Loucy (cell line): ENCODE measurements around the gene CRYL1.

Experiments
- H2AFZ ChIP-seq: fragments of 200-600 bp; sonication (generic); 2 replicates; pipeline ENCODE4 v1.6.0; 2016; ENCODE audit warnings: antibody characterized with exemption, mild to moderate bottlenecking, low read length, moderate library complexity
- H3F3A ChIP-seq: fragments of 200-600 bp; 2 replicates; pipeline ENCODE4 v1.6.0; 2016; ENCODE audit warnings: antibody characterized with exemption, low read depth, mild to moderate bottlenecking
- H3K27me3 ChIP-seq: fragments of 200-600 bp; sonication (generic); 2 replicates; pipeline ENCODE4 v1.6.1; 2014; ENCODE audit warnings: low read length, mild to moderate bottlenecking; ENCODE audit not compliant: insufficient read depth, poor library complexity, severe bottlenecking
- H3K36me3 ChIP-seq: fragments of 200-600 bp; sonication (generic); 2 replicates; pipeline ENCODE4 v1.6.1; 2016; ENCODE audit warnings: low read length; ENCODE audit not compliant: insufficient read depth
- H3K4me1 ChIP-seq: fragments of 200-600 bp; sonication (generic); 2 replicates; pipeline ENCODE4 v1.5.1; 2014; ENCODE audit warnings: low read length, mild to moderate bottlenecking; ENCODE audit not compliant: insufficient read depth, poor library complexity, severe bottlenecking
- H3K4me2 ChIP-seq: fragments of 200-600 bp; sonication (generic); 2 replicates; pipeline ENCODE4 v1.6.0; 2014; ENCODE audit warnings: antibody characterized with exemption, low read length, low read depth, mild to moderate bottlenecking; ENCODE audit not compliant: poor library complexity, severe bottlenecking
- H3K4me3 ChIP-seq: fragments of 200-600 bp; sonication (generic); 2 replicates; pipeline ENCODE4 v1.5.1; 2014; ENCODE audit warnings: low read length, mild to moderate bottlenecking, mixed read lengths; ENCODE audit not compliant: poor library complexity, severe bottlenecking
- H3K79me2 ChIP-seq: fragments of 200-600 bp; sonication (generic); 2 replicates; pipeline ENCODE4 v1.6.1; 2014; ENCODE audit warnings: low read length; ENCODE audit not compliant: insufficient read depth
- H3K9ac ChIP-seq: fragments of 200-600 bp; sonication (generic); 2 replicates; pipeline ENCODE4 v1.6.0; 2014; ENCODE audit warnings: mild to moderate bottlenecking, low read depth, low read length, moderate library complexity; ENCODE audit not compliant: poor library complexity, severe bottlenecking
- H3K9me2 ChIP-seq: fragments of 200-600 bp; sonication (generic); replicated peaks from 2 replicates; pipeline ENCODE4 v1.6.1; 2016; ENCODE audit warnings: low read depth, low read length, mixed read lengths
- H3K9me3 ChIP-seq: fragments of 200-600 bp; sonication (generic); 2 replicates; pipeline ENCODE4 v1.6.1; 2014; ENCODE audit warnings: mild to moderate bottlenecking, antibody characterized with exemption, low read length, low read depth; ENCODE audit not compliant: insufficient read depth
- H4K20me1 ChIP-seq: fragments of 200-600 bp; sonication (generic); 2 replicates; pipeline ENCODE4 v1.6.0; 2014; ENCODE audit warnings: antibody characterized with exemption, low read length, mild to moderate bottlenecking; ENCODE audit not compliant: insufficient read depth, poor library complexity, severe bottlenecking
- CTCF ChIP-seq: fragments of 200-600 bp; sonication (generic); conservative IDR thresholded peaks from 2 replicates; pipeline ENCODE4 v1.5.1; 2014; ENCODE audit warnings: mild to moderate bottlenecking, antibody characterized with exemption, low read length
- EZH2phosphoT487 ChIP-seq: fragments of 200-600 bp; IDR thresholded peaks from 2 replicates; pipeline ENCODE4 v1.6.1; 2018; ENCODE audit warnings: antibody characterized with exemption, mild to moderate bottlenecking, moderate library complexity, borderline replicate concordance

The CRYL1 gene

GRCh38 chr13:20503088-20504083 is 22.3 kb downstream of the CRYL1 start:
- Histone ChIP-seq H3K9me2 (no peaks in the 10 kb centered on the region), H3K9ac (no peak overlapping the region), H3K9me3 (peaks cover 5% of the 10 kb centered on the region; the same call in 1 of the 2 replicates), H2AFZ (no peak overlapping the region), H3K4me2 (no peak overlapping the region), H3F3A (no peaks in the 10 kb centered on the region), H3K36me3 (no peaks in the 10 kb centered on the region), H3K4me3 (no peak overlapping the region), H3K27me3 (no peaks in the 10 kb centered on the region), H3K79me2 (no peaks in the 10 kb centered on the region), H4K20me1 (no peaks in the 10 kb centered on the region), H3K4me1 (no peaks in the 10 kb centered on the region)
- TF ChIP-seq EZH2phosphoT487, result no peak
- no peak for TF ChIP-seq CTCF

GRCh38 chr13:20501592-20501991 is 24.1 kb downstream of the CRYL1 start:
- no peaks in the 10 kb centered on the region for H3K4me1 ChIP-seq
- no peaks in the 10 kb centered on the region for H3K36me3 ChIP-seq
- H3K9me2 ChIP-seq, result no peaks in the 10 kb centered on the region
- no peak overlapping the region for H3K4me2 ChIP-seq
- H3F3A ChIP-seq, result no peaks in the 10 kb centered on the region
- no peaks in the 10 kb centered on the region for H3K79me2 ChIP-seq
- peaks cover 5% of the 10 kb centered on the region; the same call in 1 of the 2 replicates for H3K9me3 ChIP-seq
- H3K27me3 ChIP-seq, result no peaks in the 10 kb centered on the region
- H3K4me3 ChIP-seq, result no peak overlapping the region
- no peak overlapping the region for H2AFZ ChIP-seq
- H3K9ac ChIP-seq, result no peak overlapping the region
- TF ChIP-seq EZH2phosphoT487 (no peak), CTCF (no peak)
- no peaks in the 10 kb centered on the region for H4K20me1 ChIP-seq

- Histone ChIP-seq H3K27me3 (no peaks in the 10 kb centered on the region), H3K9ac (no peak overlapping the region), H3K4me2 (no peak overlapping the region), H3K4me3 (no peak overlapping the region), H3F3A (no peaks in the 10 kb centered on the region), H2AFZ (no peak overlapping the region), H3K4me1 (no peaks in the 10 kb centered on the region), H3K9me2 (no peaks in the 10 kb centered on the region), H3K9me3 (peaks cover 5% of the 10 kb centered on the region; the same call in 1 of the 2 replicates), H3K79me2 (no peaks in the 10 kb centered on the region), H4K20me1 (no peaks in the 10 kb centered on the region), H3K36me3 (no peaks in the 10 kb centered on the region)
- TF ChIP-seq CTCF, result no peak
- no peak for TF ChIP-seq EZH2phosphoT487
These were observed 24.5 kb downstream of the CRYL1 start for GRCh38 chr13:20501120-20501519.
